ENCODE data around the gene ACTR2. TPM values are rescaled to one million over a fixed set of nuclear protein-coding genes. Genes with fewer than 3 reads are reported as not detected.
A peak's percentile ranks its signal among the peaks of the same experiment; 100 is the strongest.

ACTR2 gene
- total RNA-seq, 6 experiments from 2014 or later: 42.9 to 114 (median 69.8) TPM

DNA sequence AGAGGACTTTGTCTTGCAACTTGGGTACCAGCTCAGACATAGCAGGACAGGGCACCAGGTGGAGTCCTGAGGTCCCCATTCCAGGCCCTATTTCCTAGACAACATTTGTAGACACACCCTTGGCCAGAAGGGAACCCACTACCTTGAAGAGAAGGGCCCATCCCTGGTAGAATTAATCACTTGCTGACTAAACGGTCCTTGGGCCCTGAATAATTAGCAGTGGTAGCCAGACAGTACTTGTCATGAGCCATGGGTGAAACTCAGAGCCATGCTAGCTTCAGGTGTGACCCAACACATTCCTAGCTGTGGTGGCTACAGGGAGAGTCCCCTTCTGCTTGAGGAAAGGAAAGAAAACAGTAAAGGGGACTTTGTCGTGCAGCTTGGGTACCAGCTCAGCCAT is 28.5 kb upstream of the ACTR2 start:
- Histone ChIP-seq H3K9me3 (no peaks in the 10 kb centered on the region), H3K4me3 (no peak overlapping the region), H3K27me3 (no peaks in the 10 kb centered on the region), H3K36me3 (no peaks in the 10 kb centered on the region), H3K27ac (no peak overlapping the region), H3K4me1 (no peaks in the 10 kb centered on the region)
- ATAC-seq: no peak
- WGBS (ENCODE audit: insufficient coverage, low coverage, low lambda C conversion rate, missing lambda C conversion rate): 0% methylated on average over 1 of the region's 2 CpGs
- intact Hi-C loops (cut with DNase I): no loop called here
- no peak for DNase-seq
- no peak for TF ChIP-seq POLR2A (IDR thresholded peaks at IDR 0.05)
- TF ChIP-seq, protein P1, sequence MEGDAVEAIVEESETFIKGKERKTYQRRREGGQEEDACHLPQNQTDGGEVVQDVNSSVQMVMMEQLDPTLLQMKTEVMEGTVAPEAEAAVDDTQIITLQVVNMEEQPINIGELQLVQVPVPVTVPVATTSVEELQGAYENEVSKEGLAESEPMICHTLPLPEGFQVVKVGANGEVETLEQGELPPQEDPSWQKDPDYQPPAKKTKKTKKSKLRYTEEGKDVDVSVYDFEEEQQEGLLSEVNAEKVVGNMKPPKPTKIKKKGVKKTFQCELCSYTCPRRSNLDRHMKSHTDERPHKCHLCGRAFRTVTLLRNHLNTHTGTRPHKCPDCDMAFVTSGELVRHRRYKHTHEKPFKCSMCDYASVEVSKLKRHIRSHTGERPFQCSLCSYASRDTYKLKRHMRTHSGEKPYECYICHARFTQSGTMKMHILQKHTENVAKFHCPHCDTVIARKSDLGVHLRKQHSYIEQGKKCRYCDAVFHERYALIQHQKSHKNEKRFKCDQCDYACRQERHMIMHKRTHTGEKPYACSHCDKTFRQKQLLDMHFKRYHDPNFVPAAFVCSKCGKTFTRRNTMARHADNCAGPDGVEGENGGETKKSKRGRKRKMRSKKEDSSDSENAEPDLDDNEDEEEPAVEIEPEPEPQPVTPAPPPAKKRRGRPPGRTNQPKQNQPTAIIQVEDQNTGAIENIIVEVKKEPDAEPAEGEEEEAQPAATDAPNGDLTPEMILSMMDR (IDR thresholded peaks at IDR 0.05): no peak

DNA sequence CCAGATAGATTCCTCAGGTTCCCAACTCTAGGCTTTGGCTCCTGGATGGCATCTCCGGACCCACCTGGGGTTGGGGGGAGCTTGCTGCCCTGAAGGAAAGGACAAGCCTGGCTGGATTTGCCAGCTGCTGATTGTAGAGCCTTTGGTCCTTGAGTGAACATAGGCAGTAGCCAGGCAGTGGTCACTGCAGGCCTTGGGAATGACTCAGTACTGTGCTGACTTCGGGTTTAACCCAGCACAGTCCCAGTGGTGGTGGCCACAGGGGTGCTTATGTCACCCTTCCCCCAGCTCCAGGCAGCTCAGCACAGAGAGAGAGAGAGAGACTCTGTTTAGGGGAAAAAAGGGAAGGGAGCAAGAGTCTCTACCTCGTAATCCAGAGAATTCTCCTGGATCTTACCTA is 27.7 kb upstream of the ACTR2 start:
- no peak for TF ChIP-seq POLR2A (IDR thresholded peaks at IDR 0.05)
- TF ChIP-seq, protein P1 (IDR thresholded peaks at IDR 0.05): no peak
- Histone ChIP-seq H3K4me3 (no peak overlapping the region), H3K36me3 (no peaks in the 10 kb centered on the region), H3K9me3 (no peaks in the 10 kb centered on the region), H3K27me3 (no peaks in the 10 kb centered on the region), H3K27ac (no peak overlapping the region), H3K4me1 (no peaks in the 10 kb centered on the region)
- intact Hi-C loops (cut with DNase I): no loop called here
- WGBS (ENCODE audit: insufficient coverage, low coverage, low lambda C conversion rate, missing lambda C conversion rate): 86% methylated on average over 1 of the region's 3 CpGs
- DNase-seq: no peak
- ATAC-seq: no peak

DNA sequence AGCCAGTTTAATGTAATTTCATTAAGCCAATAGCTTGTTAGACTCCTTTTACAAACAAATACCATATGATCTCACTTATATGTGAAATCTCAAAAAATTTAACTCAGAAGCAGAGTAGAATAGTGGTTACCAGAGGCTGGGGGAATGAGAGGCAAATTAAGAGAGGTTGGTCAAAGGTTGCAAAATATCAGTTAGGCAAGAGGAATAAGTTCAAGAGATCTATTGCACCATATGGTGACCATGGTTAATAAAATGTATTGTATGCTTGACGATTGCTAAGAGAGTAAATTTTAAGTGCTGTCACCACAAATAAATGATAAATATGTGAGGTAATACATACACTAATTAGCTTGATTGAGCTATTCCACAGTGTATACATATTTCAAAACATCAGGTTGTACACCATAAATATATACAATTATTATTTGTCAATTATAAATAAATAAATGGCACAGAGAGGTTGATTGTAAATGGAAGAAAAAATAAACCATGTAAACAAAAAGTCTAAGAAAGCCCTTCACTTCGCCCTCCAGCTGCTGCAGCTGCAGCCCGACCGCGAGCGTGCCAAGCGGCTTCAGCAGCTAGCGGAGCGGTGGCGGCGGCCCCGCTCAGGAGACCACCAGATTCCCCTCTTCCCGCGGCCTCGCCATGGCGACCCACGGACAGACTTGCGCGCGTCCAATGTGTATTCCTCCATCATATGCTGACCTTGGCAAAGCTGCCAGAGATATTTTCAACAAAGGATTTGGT is 23.0 kb upstream of the ACTR2 start:
- H3K4me1 ChIP-seq: no peaks in the 10 kb centered on the region
- WGBS (ENCODE audit: insufficient coverage, low coverage, low lambda C conversion rate, missing lambda C conversion rate): 83% methylated on average over 11 of the region's 20 CpGs
- H3K36me3 ChIP-seq: no peaks in the 10 kb centered on the region
- H3K9me3 ChIP-seq: no peaks in the 10 kb centered on the region
- no peak overlapping the region for H3K4me3 ChIP-seq
- no peaks in the 10 kb centered on the region for H3K27me3 ChIP-seq
- intact Hi-C loops (cut with DNase I): no loop called here
- peak in 1 of 4 donors; percentile 19 for ATAC-seq
- peak in 1 of 3 donors; percentile 44 for DNase-seq
- no peak overlapping the region for H3K27ac ChIP-seq
- no peak for TF ChIP-seq POLR2A (IDR thresholded peaks at IDR 0.05)
- TF ChIP-seq, protein P1 (IDR thresholded peaks at IDR 0.05): no peak

DNA sequence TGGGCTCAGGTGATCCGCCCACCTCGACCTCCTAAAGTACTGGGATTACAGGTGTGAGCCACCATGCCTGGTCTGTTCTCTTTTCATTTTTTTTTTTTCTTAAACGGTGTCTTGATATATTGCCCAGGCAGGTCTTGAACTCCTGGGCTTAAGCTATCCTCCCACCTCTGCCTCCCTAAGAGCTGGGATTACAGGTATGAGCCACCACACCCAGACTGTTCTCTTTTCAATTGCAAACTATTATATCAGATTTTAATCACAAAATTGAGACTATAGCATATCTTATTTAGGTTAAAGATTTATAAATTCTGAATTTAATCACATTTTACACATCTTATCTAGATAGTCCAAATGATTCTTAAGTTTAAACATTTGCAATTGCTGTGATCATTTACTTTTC is 15.5 kb upstream of the ACTR2 start:
- Histone ChIP-seq H3K9me3 (no peaks in the 10 kb centered on the region), H3K4me3 (no peak overlapping the region), H3K27me3 (no peaks in the 10 kb centered on the region), H3K4me1 (no peaks in the 10 kb centered on the region), H3K27ac (no peak overlapping the region), H3K36me3 (no peaks in the 10 kb centered on the region)
- intact Hi-C loops (cut with DNase I): no loop called here
- no peak for ATAC-seq
- WGBS (ENCODE audit: insufficient coverage, low coverage, low lambda C conversion rate, missing lambda C conversion rate): 57% methylated on average over 1 of the region's 3 CpGs
- TF ChIP-seq, protein P1 (IDR thresholded peaks at IDR 0.05): no peak
- TF ChIP-seq POLR2A (IDR thresholded peaks at IDR 0.05): no peak
- DNase-seq: no peak

All from right lobe of liver (tissue), 6 donors.